Panc1 (cell line): ENCODE data around the gene NXPH3.

ENCODE experiments used
- CTCF ChIP-seq: fragments of 450-650 bp; IDR thresholded peaks from 2 replicates; pipeline ENCODE4 v1.5.1; 2017; ENCODE audit warnings: mild to moderate bottlenecking
- POLR2AphosphoS5 ChIP-seq: IDR thresholded peaks from 2 replicates; pipeline ENCODE4 v1.6.1; 2012; ENCODE audit warnings: mild to moderate bottlenecking, low read depth, low read length, moderate library complexity
- TF ChIP-seq, protein P1 (sequence below), 2 experiments: IDR thresholded peaks; 2 replicates each; pipeline ENCODE4 v1.6.1; 2011 to 2012; ENCODE audit warnings: low read depth in 2 of 2, control low read depth in 1 of 2, low read length in 1 of 2, mild to moderate bottlenecking in 1 of 2, moderate library complexity in 1 of 2; ENCODE audit not compliant: insufficient read depth in 1 of 2

DNA sequence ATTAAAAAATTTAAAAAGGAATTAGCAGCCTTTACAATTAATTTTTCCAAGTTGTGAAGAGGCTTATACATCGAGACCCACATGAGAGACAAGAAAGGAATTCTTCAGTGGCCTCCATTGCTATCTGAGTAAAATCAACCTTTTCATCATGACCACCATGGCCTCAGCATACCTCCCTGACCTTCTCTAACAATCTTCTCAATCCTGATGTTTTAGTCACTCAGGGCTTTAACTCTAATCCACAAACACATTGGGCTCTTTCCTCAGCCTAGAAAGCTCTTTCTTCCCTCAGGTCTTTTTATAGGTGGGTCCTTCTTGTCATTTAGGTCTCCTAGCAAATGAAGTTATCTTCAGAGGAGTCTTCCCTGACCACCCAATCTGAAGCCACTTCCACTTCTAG lies 55.8 kb downstream of the NXPH3 start:
- TF ChIP-seq, protein P1, sequence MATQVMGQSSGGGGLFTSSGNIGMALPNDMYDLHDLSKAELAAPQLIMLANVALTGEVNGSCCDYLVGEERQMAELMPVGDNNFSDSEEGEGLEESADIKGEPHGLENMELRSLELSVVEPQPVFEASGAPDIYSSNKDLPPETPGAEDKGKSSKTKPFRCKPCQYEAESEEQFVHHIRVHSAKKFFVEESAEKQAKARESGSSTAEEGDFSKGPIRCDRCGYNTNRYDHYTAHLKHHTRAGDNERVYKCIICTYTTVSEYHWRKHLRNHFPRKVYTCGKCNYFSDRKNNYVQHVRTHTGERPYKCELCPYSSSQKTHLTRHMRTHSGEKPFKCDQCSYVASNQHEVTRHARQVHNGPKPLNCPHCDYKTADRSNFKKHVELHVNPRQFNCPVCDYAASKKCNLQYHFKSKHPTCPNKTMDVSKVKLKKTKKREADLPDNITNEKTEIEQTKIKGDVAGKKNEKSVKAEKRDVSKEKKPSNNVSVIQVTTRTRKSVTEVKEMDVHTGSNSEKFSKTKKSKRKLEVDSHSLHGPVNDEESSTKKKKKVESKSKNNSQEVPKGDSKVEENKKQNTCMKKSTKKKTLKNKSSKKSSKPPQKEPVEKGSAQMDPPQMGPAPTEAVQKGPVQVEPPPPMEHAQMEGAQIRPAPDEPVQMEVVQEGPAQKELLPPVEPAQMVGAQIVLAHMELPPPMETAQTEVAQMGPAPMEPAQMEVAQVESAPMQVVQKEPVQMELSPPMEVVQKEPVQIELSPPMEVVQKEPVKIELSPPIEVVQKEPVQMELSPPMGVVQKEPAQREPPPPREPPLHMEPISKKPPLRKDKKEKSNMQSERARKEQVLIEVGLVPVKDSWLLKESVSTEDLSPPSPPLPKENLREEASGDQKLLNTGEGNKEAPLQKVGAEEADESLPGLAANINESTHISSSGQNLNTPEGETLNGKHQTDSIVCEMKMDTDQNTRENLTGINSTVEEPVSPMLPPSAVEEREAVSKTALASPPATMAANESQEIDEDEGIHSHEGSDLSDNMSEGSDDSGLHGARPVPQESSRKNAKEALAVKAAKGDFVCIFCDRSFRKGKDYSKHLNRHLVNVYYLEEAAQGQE (IDR thresholded peaks at IDR 0.05; ENCODE audit: insufficient read depth in 1 of 2, low read depth in 2 of 2, low read length in 1 of 2) = no peak
- TF ChIP-seq CTCF (no peak), POLR2AphosphoS5 (no peak)
